ENCODE data around the gene CD69. TPM values are rescaled to one million over a fixed set of nuclear protein-coding genes. Genes with fewer than 3 reads are reported as not detected.
"Not testable (repeated sequence)": the region's sequence is repeated elsewhere in the genome, so short reads cannot be mapped to it uniquely, and the experiment has no call there.

CD69 gene
- polyA plus RNA-seq, 4 donors = 1.4 to 8.8 (median 1.6) TPM

- DNase-seq (ENCODE audit: low read depth in 4 of 4, low spot score in 3 of 4) = no peak
Measured at GRCh38 chr12:9724023-9724422, 36.7 kb downstream of the CD69 start.

GRCh38 chr12:9721394-9722092 is 39.2 kb downstream of the CD69 start:
- no peak for DNase-seq (ENCODE audit: low read depth in 4 of 4, low spot score in 3 of 4)

- DNase-seq (ENCODE audit: low read depth in 4 of 4, low spot score in 3 of 4) = no peak
Measured at GRCh38 chr12:9719790-9720189, 40.9 kb downstream of the CD69 start.

GRCh38 chr12:9718968-9719367 is 41.7 kb downstream of the CD69 start:
- no peak for DNase-seq (ENCODE audit: low read depth in 4 of 4, low spot score in 3 of 4)

GRCh38 chr12:9717070-9717925 is 43.4 kb downstream of the CD69 start:
- DNase-seq (ENCODE audit: low read depth in 4 of 4, low spot score in 3 of 4) = no peak

- DNase-seq (ENCODE audit: low read depth in 4 of 4, low spot score in 3 of 4) = not testable (repeated sequence)
Measured at GRCh38 chr12:9713032-9713558, 47.6 kb downstream of the CD69 start.

GRCh38 chr12:9711664-9712063 is 49.0 kb downstream of the CD69 start:
- DNase-seq (ENCODE audit: low read depth in 4 of 4, low spot score in 3 of 4) = no peak

- no peak for DNase-seq (ENCODE audit: low read depth in 4 of 4, low spot score in 3 of 4)
Measured at GRCh38 chr12:9710584-9711375, 49.9 kb downstream of the CD69 start.

GRCh38 chr12:9708853-9709252 is 51.8 kb downstream of the CD69 start:
- DNase-seq (ENCODE audit: low read depth in 4 of 4, low spot score in 3 of 4) = no peak

- DNase-seq (ENCODE audit: low read depth in 4 of 4, low spot score in 3 of 4) = no peak
Measured at GRCh38 chr12:9707864-9708808, 52.6 kb downstream of the CD69 start.

- DNase-seq (ENCODE audit: low read depth in 4 of 4, low spot score in 3 of 4) = no peak
Measured at GRCh38 chr12:9707356-9707755, 53.3 kb downstream of the CD69 start.

GRCh38 chr12:9706086-9706685 is 54.5 kb downstream of the CD69 start:
- no peak for DNase-seq (ENCODE audit: low read depth in 4 of 4, low spot score in 3 of 4)

GRCh38 chr12:9704561-9704960 is 56.1 kb downstream of the CD69 start:
- not testable (repeated sequence) for DNase-seq (ENCODE audit: low read depth in 4 of 4, low spot score in 3 of 4)

Other genes with a start within 250 kb of the CD69 start
- 1 to 10 TPM; 1.3 to 7.0 (median 4.9) TPM for gene KLRB1, start 153.0 kb downstream of the CD69 start, polyA plus RNA-seq (ENCODE audit: insufficient read length in 4 of 4)
- gene CLEC2D, start 91.2 kb downstream of the CD69 start, polyA plus RNA-seq (ENCODE audit: insufficient read length in 4 of 4) = 10 to 100 TPM; 10.3 to 24.7 (median 16.0) TPM
- under 1 TPM in 2 of 4 donors, not detected in 2; 0.41 to 0.74 TPM for gene CLECL1, start 27.8 kb downstream of the CD69 start, polyA plus RNA-seq (ENCODE audit: insufficient read length in 4 of 4)
- 1 to 10 TPM in 2 of 4 donors, under 1 TPM in 2; 0.42 to 1.3 (median 0.84) TPM for gene KLRF1, start 66.6 kb upstream of the CD69 start, polyA plus RNA-seq (ENCODE audit: insufficient read length in 4 of 4)
- 1 to 10 TPM; 2.6 to 4.2 (median 3.6) TPM for gene CLEC2B, start 108.5 kb upstream of the CD69 start, polyA plus RNA-seq (ENCODE audit: insufficient read length in 4 of 4)
- not detected for gene KLRF2, start 120.6 kb upstream of the CD69 start, polyA plus RNA-seq (ENCODE audit: insufficient read length in 4 of 4)
- gene CLEC2A, start 171.5 kb upstream of the CD69 start, polyA plus RNA-seq (ENCODE audit: insufficient read length in 4 of 4) = not detected
- gene CLEC12A, start 210.5 kb upstream of the CD69 start, polyA plus RNA-seq (ENCODE audit: insufficient read length in 4 of 4) = 1 to 10 TPM in 3 of 4 donors, under 1 TPM in 1; 0.68 to 1.9 (median 1.2) TPM
- 1 to 10 TPM in 1 of 4 donors, under 1 TPM in 3; 0.49 to 1.8 (median 0.79) TPM for gene CLEC1B, start 238.2 kb upstream of the CD69 start, polyA plus RNA-seq (ENCODE audit: insufficient read length in 4 of 4)
- gene CLEC12B, start 249.7 kb upstream of the CD69 start, polyA plus RNA-seq (ENCODE audit: insufficient read length in 4 of 4) = under 1 TPM in 2 of 4 donors, not detected in 2; 0.14 to 0.24 TPM